ENCODE measurements around the gene TAX1BP3. TPM values are rescaled to one million over a fixed set of nuclear protein-coding genes. Genes with fewer than 3 reads are reported as not detected.

TAX1BP3 gene
- polyA plus RNA-seq, 2 of the 4 experiments (the other 2 are of a cell fraction) = 122 to 233 TPM

GRCh38 chr17:3659541-3660111 is 8.8 kb downstream of the TAX1BP3 start:
- Histone ChIP-seq H3K4me1 (peaks cover 15% of the 10 kb centered on the region), H3K4me2 (peak overlapping the region; percentile 47), H3K27ac (peak overlapping the region; percentile 42 to 80), H3K4me3 (no peak overlapping the region), H3K9me3 (no peaks in the 10 kb centered on the region)
- peak; percentile 61 to 80 for DNase-seq (ENCODE audit: low read depth in 1 of 2, low spot score in 1 of 2)
- CTCF ChIA-PET = interaction anchor here (0.9 to 6.8 kb wide), 5 partner anchors 8 to 611 kb away, joined by 3 to 43 read pairs (median 4); no protein-coding TSS in a partner anchor
- TF ChIP-seq HES2 (IDR thresholded peaks at IDR 0.05) (no peak), REST (IDR thresholded peaks at IDR 0.05) (no peak), ZFP36 (IDR thresholded peaks at IDR 0.05; ENCODE audit: borderline replicate concordance, partially characterized antibody) (no peak), CHD2 (IDR thresholded peaks at IDR 0.05; ENCODE audit: low read length, partially characterized antibody) (no peak), HEYL (CRISPR knock-in tag; IDR thresholded peaks at IDR 0.05) (no peak), CEBPB (IDR thresholded peaks at IDR 0.05) (no peak), POLR2AphosphoS2 (conservative IDR thresholded peaks at IDR 0.05; ENCODE audit: low read length) (peak; percentile 80), FOSL2 (IDR thresholded peaks at IDR 0.05) (no peak), FOSL2 (CRISPR knock-in tag; IDR thresholded peaks at IDR 0.05) (peak; percentile 58), USF2 (IDR thresholded peaks at IDR 0.05) (no peak), ZC3H11A (IDR thresholded peaks at IDR 0.05) (no peak), EHMT2 (IDR thresholded peaks at IDR 0.05; ENCODE audit: low read depth) (no peak), ZNF302 (CRISPR knock-in tag; IDR thresholded peaks at IDR 0.05) (no peak), MAZ (IDR thresholded peaks at IDR 0.05; ENCODE audit: borderline replicate concordance, low read depth, low read length) (no peak), RCOR1 (IDR thresholded peaks at IDR 0.05; ENCODE audit: low read depth, low read length) (no peak), MAX (IDR thresholded peaks at IDR 0.05) (peak; percentile 53), ESRRA (IDR thresholded peaks at IDR 0.05; ENCODE audit: borderline replicate concordance, low read length) (peak; percentile 93), HOXB13 (CRISPR knock-in tag; IDR thresholded peaks at IDR 0.05; ENCODE audit: low read depth) (no peak), CBX2 (IDR thresholded peaks at IDR 0.05; ENCODE audit: borderline replicate concordance, low read depth) (no peak)
- peak; percentile 51 to 68 for ATAC-seq
- 63% methylated on average over 12 of the region's 22 CpGs for WGBS (ENCODE audit: missing lambda C conversion rate)
- FAIRE-seq = no peak
- POLR2A ChIA-PET = interaction anchor here (0.6 to 2.9 kb wide), 4 partner anchors 8 to 47 kb away, joined by 3 to 21 read pairs (median 8); partner anchors contain the start of genes CTNS, EMC6, SHPK and TAX1BP3

- H3K27ac ChIP-seq = peak overlapping the region; percentile 42 to 80; a peak in 5 of 6 replicates
- H3K4me2 ChIP-seq = peak overlapping the region; percentile 47
Observed at GRCh38 chr17:3658784-3659449, 9.5 kb downstream of the TAX1BP3 start.

More at GRCh38 chr17:3658784-3659449, 9.5 kb downstream of the TAX1BP3 start:
- H3K9me3 ChIP-seq = no peaks in the 10 kb centered on the region
- ATAC-seq (peak; percentile 4; a peak in 4 of 6 replicates), FAIRE-seq (no peak), DNase-seq (ENCODE audit: low read depth in 1 of 2, low spot score in 1 of 2) (no peak)
- WGBS (ENCODE audit: missing lambda C conversion rate) = 89% methylated on average over 20 of the region's 22 CpGs
- CTCF ChIA-PET = interaction anchor here (1.6 to 6.8 kb wide), 4 partner anchors 8 to 610 kb away, joined by 3 to 43 read pairs (median 10); no protein-coding TSS in a partner anchor
- POLR2A ChIA-PET = interaction anchor here (1.0 to 2.9 kb wide), 3 partner anchors 9 to 23 kb away, joined by 4 to 21 read pairs (median 11); partner anchors contain the start of genes CTNS, EMC6, SHPK and TAX1BP3
- no peak overlapping the region for H3K4me3 ChIP-seq
- TF ChIP-seq ESRRA (IDR thresholded peaks at IDR 0.05; ENCODE audit: borderline replicate concordance, low read length) (no peak), JUNB (IDR thresholded peaks at IDR 0.05) (no peak), MAZ (IDR thresholded peaks at IDR 0.05; ENCODE audit: borderline replicate concordance, low read depth, low read length) (no peak), CBX8 (IDR thresholded peaks at IDR 0.05) (no peak), BCL3 (IDR thresholded peaks at IDR 0.05) (no peak), TP53 (CRISPR knock-in tag; IDR thresholded peaks at IDR 0.05) (no peak), CBX2 (IDR thresholded peaks at IDR 0.05; ENCODE audit: borderline replicate concordance, low read depth) (no peak), ELK1 (IDR thresholded peaks at IDR 0.05; ENCODE audit: low read depth, low read length) (no peak), NFE2L2 (conservative IDR thresholded peaks at IDR 0.05; ENCODE audit: low read length) (no peak), MAFK (IDR thresholded peaks at IDR 0.05; ENCODE audit: partially characterized antibody) (no peak), NR3C1 (IDR thresholded peaks at IDR 0.05) (no peak), RARB (CRISPR knock-in tag; IDR thresholded peaks at IDR 0.05) (no peak), MYC (IDR thresholded peaks at IDR 0.05; ENCODE audit: borderline replicate concordance, low read length) (no peak), MAX (IDR thresholded peaks at IDR 0.05) (no peak)
- H3K4me1 ChIP-seq = peaks cover 15% of the 10 kb centered on the region

Measured in A549 (cell line).